NCI-H460 (cell line): ENCODE measurements around the gene LRRTM4. TPM values are rescaled to one million over a fixed set of nuclear protein-coding genes. Genes with fewer than 3 reads are reported as not detected.
"Not testable (repeated sequence)": the region's sequence is repeated elsewhere in the genome, so short reads cannot be mapped to it uniquely, and the experiment has no call there.

Experiments used
- DNase-seq: peaks from one replicate; pipeline ENCODE4 v3.0.0-alpha.2; 2016; ENCODE audit warnings: low read depth; ENCODE audit errors: extremely low read depth
- total RNA-seq: library from RNA; depleted of rRNA; stranded (reverse); fragments of >200 nt; shearing (Covaris generic); gene quantifications from 2 replicates; pipeline ENCODE4 v1.2.3, GENCODE V29; 2014

LRRTM4 gene
- total RNA-seq, 1 experiment from 2014 or later: 0.05 TPM

GRCh38 chr2:77095525-77095924 lies 426.7 kb downstream of the LRRTM4 start:
- DNase-seq: not testable (repeated sequence)

- DNase-seq: no peak
Observed at GRCh38 chr2:77095096-77095495, 427.1 kb downstream of the LRRTM4 start.

- DNase-seq: not testable (repeated sequence)
Observed at GRCh38 chr2:77088424-77088823, 433.8 kb downstream of the LRRTM4 start.

DNA sequence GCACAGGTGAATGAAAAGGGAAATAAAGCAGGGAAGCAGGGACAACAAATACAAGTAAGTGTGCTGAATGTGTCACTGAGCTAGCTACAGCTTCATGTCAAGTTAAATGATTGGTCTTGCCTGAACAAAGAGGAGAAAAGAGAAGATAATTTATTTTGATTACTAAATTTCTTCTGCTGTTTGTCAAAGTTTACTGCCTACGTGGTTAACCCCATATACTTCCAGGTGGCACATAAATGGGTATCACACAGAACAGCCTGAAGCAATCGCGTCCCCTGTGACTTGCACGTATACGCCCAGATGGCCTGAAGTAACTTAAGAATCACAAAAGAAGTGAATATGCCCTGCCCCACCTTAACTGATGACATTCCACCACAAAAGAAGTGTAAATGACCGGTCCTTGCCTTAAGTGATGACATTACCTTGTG lies 434.2 kb downstream of the LRRTM4 start:
- no peak for DNase-seq

GRCh38 chr2:77086478-77086877 lies 435.7 kb downstream of the LRRTM4 start:
- no peak for DNase-seq

- DNase-seq: peak; percentile 16
Observed at GRCh38 chr2:77086051-77086450, 436.1 kb downstream of the LRRTM4 start.

DNA sequence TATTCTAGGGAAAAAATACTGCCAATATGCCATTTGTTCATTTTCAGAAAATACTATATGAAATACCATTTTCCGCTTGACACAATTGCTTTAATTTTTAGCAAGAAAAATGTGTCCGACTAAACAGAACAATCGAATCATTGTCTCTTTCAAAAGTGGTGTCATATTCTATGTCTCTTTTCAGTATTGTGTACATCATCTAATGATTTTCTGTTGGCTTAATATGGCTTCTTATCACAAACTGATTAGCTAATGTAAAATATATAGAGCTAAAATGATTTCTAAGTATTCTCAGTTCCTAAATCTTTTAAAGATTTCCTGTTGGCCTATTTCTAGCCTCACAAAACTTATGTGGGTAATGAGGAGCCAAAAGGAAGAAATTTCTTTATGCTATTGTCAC lies 436.6 kb downstream of the LRRTM4 start:
- no peak for DNase-seq

- no peak for DNase-seq
Observed at GRCh38 chr2:77081597-77081996, 440.6 kb downstream of the LRRTM4 start.

GRCh38 chr2:77064324-77064723 lies 457.9 kb downstream of the LRRTM4 start:
- no peak for DNase-seq

DNA sequence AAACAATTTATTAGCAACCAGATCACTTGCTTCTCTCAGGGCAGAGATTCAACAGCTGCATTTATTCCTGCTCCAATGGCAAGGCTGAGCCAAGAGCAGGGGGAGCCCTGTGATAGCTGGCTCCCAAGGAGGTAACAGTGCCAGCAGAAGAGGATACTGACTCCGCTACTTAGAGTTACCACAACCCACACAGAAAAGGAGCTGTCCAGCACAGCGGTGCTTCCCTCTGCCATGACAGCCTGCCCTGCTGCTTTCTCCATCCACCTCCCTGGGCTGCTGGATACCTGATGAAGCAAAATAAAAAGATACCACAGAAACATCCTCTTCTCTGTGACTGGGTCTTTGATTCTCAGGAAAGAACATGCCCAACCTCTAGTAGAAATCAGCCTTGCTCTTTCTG lies 467.2 kb downstream of the LRRTM4 start:
- DNase-seq: no peak

GRCh38 chr2:77046339-77046738 lies 475.8 kb downstream of the LRRTM4 start:
- DNase-seq: no peak

GRCh38 chr2:77045456-77045855 lies 476.7 kb downstream of the LRRTM4 start:
- DNase-seq: not testable (repeated sequence)

- no peak for DNase-seq
Observed at GRCh38 chr2:77034445-77034844, 487.7 kb downstream of the LRRTM4 start.

DNA sequence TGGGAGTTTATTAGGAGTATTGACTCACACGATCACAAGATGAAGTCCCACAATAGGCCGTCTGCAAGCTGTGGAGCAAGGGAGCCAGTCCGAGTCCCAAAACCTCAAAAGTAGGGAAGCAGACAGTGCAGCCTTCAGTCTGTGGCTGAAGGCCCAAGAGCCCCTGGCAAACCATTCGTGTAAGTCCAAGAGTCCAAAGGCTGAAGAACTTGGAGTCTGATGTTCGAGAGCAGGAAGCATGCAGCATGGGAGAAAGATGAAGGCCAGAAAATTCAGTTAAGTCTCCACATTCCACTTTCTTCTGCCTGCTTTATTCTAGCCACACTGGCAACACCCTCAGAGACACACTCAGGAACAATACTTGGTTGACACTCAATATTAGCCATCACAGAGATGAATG lies 492.9 kb downstream of the LRRTM4 start:
- DNase-seq: not testable (repeated sequence)

- no peak for DNase-seq
Observed at GRCh38 chr2:77028032-77028600, 494.1 kb downstream of the LRRTM4 start.

DNA sequence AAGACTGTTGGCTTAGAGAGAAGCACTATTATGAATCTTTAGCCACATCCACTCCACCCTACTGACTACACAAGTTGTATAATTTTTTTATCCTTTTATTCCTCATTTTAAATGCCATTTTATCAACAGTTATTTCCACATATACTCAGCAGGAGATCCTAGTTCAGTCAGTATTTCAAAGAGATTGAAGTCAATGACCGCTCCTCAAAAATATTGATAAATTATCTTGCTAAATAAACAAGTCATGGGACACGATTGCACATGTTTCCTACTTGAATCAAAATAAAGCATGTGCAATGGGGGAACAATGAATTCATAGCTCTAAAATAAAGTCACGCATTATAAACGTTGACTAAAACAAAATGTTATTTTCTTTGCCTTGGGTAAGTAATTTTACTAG lies 496.5 kb downstream of the LRRTM4 start:
- no peak for DNase-seq

GRCh38 chr2:77021161-77021560 lies 501.0 kb downstream of the LRRTM4 start:
- no peak for DNase-seq

DNA sequence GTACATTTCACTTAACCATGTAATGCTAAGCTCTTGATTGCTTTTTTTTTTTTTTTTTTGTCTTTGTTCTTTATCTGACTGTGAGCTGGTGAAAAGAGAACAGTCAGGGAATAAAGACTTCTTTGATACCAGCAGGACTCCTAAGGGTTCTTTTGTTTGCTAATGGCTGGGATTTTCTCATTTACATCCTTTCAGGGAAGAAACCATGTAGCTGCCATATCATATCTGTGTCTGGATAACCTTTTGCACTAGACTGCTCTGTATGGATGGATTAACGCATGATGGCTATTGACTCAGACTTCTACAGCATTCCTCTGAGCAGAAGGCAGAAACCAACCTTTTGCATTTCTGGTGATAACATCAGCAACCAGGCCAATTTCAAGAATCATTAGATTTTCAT lies 504.0 kb downstream of the LRRTM4 start:
- no peak for DNase-seq

GRCh38 chr2:77017355-77017745 lies 504.8 kb downstream of the LRRTM4 start:
- no peak for DNase-seq

- no peak for DNase-seq
Observed at GRCh38 chr2:77016443-77017354, 505.5 kb downstream of the LRRTM4 start.

GRCh38 chr2:77013953-77014352 lies 508.2 kb downstream of the LRRTM4 start:
- DNase-seq: no peak

GRCh38 chr2:77013457-77013856 lies 508.7 kb downstream of the LRRTM4 start:
- no peak for DNase-seq
